SK-N-MC (cell line): ENCODE measurements around the gene OLFML1.

Experiments
- DNase-seq: peaks from one replicate; pipeline ENCODE4 v3.0.0-alpha.2; 2011; ENCODE audit warnings: low read depth, low spot score
- H3K27ac ChIP-seq: fragments of 200-600 bp; sonication (generic); 2 replicates; pipeline ENCODE4 v1.5.1; 2016; ENCODE audit warnings: mixed run types
- H3K36me3 ChIP-seq: fragments of 200-600 bp; sonication (generic); 2 replicates; pipeline ENCODE4 v1.6.1; 2017; ENCODE audit warnings: antibody characterized with exemption, low read length, mixed read lengths; ENCODE audit not compliant: insufficient read depth
- H3K4me3 ChIP-seq: fragments of 200-600 bp; sonication (generic); 2 replicates; pipeline ENCODE4 v1.5.1; 2016
- H3K9ac ChIP-seq: fragments of 200-600 bp; sonication (generic); 2 replicates; pipeline ENCODE4 v1.8.0; 2017; ENCODE audit warnings: mixed run types, mixed read lengths; ENCODE audit not compliant: insufficient read length
- H3K9me3 ChIP-seq: fragments of 200-600 bp; sonication (generic); 2 replicates; pipeline ENCODE4 v1.6.1; 2017; ENCODE audit warnings: low read depth, mild to moderate bottlenecking, antibody characterized with exemption, low read length, moderate library complexity, mixed read lengths
- EZH2 ChIP-seq: fragments of 200-600 bp; sonication (generic); IDR thresholded peaks from one replicate; pipeline ENCODE4 v1.6.1; 2017; ENCODE audit warnings: antibody characterized with exemption
- FOXP2 ChIP-seq: optimal IDR thresholded peaks from 2 replicates; pipeline ENCODE3; 2011; ENCODE audit warnings: mild to moderate bottlenecking, moderate library complexity; ENCODE audit not compliant: insufficient read depth; ENCODE audit errors: extremely low read length, control extremely low read depth
- POLR2AphosphoS5 ChIP-seq: IDR thresholded peaks from 2 replicates; pipeline ENCODE4 v1.6.1; 2012; ENCODE audit warnings: mild to moderate bottlenecking, low read depth, low read length, borderline replicate concordance

Gene OLFML1

GRCh38 chr11:7487360-7487759 is 2.1 kb downstream of the OLFML1 start:
- no peak overlapping the region for H3K9ac ChIP-seq

GRCh38 chr11:7488681-7489080 is 3.4 kb downstream of the OLFML1 start:
- no peak for TF ChIP-seq FOXP2
- no peak for TF ChIP-seq POLR2AphosphoS5
- no peak for TF ChIP-seq EZH2
- Histone ChIP-seq H3K27ac (no peak overlapping the region), H3K36me3 (no peaks in the 10 kb centered on the region), H3K9me3 (no peaks in the 10 kb centered on the region), H3K9ac (no peak overlapping the region), H3K4me3 (no peak overlapping the region)
- no peak for DNase-seq

More at GRCh38 chr11:7487360-7487759, 2.1 kb downstream of the OLFML1 start:
- Histone ChIP-seq H3K27ac (no peak overlapping the region), H3K4me3 (no peak overlapping the region), H3K36me3 (no peaks in the 10 kb centered on the region), H3K9me3 (no peaks in the 10 kb centered on the region)
- DNase-seq, result no peak
- TF ChIP-seq FOXP2, result no peak
- TF ChIP-seq POLR2AphosphoS5, result no peak
- no peak for TF ChIP-seq EZH2

GRCh38 chr11:7489376-7489775 is 4.1 kb downstream of the OLFML1 start:
- H3K36me3 ChIP-seq, result no peaks in the 10 kb centered on the region
- no peak overlapping the region for H3K9ac ChIP-seq
- H3K4me3 ChIP-seq, result no peak overlapping the region

GRCh38 chr11:7490054-7490453 is 4.7 kb downstream of the OLFML1 start:
- Histone ChIP-seq H3K9me3 (no peaks in the 10 kb centered on the region), H3K27ac (no peak overlapping the region), H3K9ac (no peak overlapping the region), H3K4me3 (no peak overlapping the region), H3K36me3 (no peaks in the 10 kb centered on the region)
- no peak for TF ChIP-seq FOXP2
- TF ChIP-seq POLR2AphosphoS5, result no peak
- no peak for TF ChIP-seq EZH2
- no peak for DNase-seq

More at GRCh38 chr11:7489376-7489775, 4.1 kb downstream of the OLFML1 start:
- no peak for DNase-seq
- no peak for TF ChIP-seq FOXP2
- TF ChIP-seq EZH2, result no peak
- TF ChIP-seq POLR2AphosphoS5, result no peak
- Histone ChIP-seq H3K27ac (no peak overlapping the region), H3K9me3 (no peaks in the 10 kb centered on the region)

- no peak overlapping the region for H3K27ac ChIP-seq
- no peak overlapping the region for H3K4me3 ChIP-seq
- no peak for TF ChIP-seq FOXP2
- TF ChIP-seq POLR2AphosphoS5, result no peak
- TF ChIP-seq EZH2, result no peak
- H3K9me3 ChIP-seq, result no peaks in the 10 kb centered on the region
- no peaks in the 10 kb centered on the region for H3K36me3 ChIP-seq
- no peak overlapping the region for H3K9ac ChIP-seq
- no peak for DNase-seq
Measured at GRCh38 chr11:7490535-7490934, 5.2 kb downstream of the OLFML1 start.

GRCh38 chr11:7492253-7492652 is 6.9 kb downstream of the OLFML1 start:
- no peak overlapping the region for H3K9ac ChIP-seq
- no peak overlapping the region for H3K4me3 ChIP-seq
- H3K27ac ChIP-seq, result no peak overlapping the region
- no peaks in the 10 kb centered on the region for H3K9me3 ChIP-seq
- no peaks in the 10 kb centered on the region for H3K36me3 ChIP-seq
- no peak for DNase-seq
- no peak for TF ChIP-seq EZH2
- TF ChIP-seq POLR2AphosphoS5, result no peak
- TF ChIP-seq FOXP2, result no peak

GRCh38 chr11:7493670-7494069 is 8.4 kb downstream of the OLFML1 start:
- Histone ChIP-seq H3K27ac (no peak overlapping the region), H3K4me3 (no peak overlapping the region), H3K36me3 (no peaks in the 10 kb centered on the region), H3K9me3 (no peaks in the 10 kb centered on the region), H3K9ac (no peak overlapping the region)
- TF ChIP-seq FOXP2 (no peak), POLR2AphosphoS5 (no peak), EZH2 (no peak)
- DNase-seq, result no peak

GRCh38 chr11:7494086-7494745 is 8.9 kb downstream of the OLFML1 start:
- no peak for DNase-seq
- TF ChIP-seq EZH2 (no peak), POLR2AphosphoS5 (no peak), FOXP2 (no peak)
- Histone ChIP-seq H3K9me3 (no peaks in the 10 kb centered on the region), H3K9ac (no peak overlapping the region), H3K4me3 (no peak overlapping the region), H3K36me3 (no peaks in the 10 kb centered on the region), H3K27ac (no peak overlapping the region)
